ENCODE results near the gene TRAPPC2B.
A peak's percentile ranks its signal among the peaks of the same experiment; 100 is the strongest.
"Not testable (repeated sequence)": the region's sequence is repeated elsewhere in the genome, so short reads cannot be mapped to it uniquely, and the experiment has no call there.

The TRAPPC2B gene

GRCh38 chr19:57374179-57374578 lies 10.8 kb downstream of the TRAPPC2B start:
- DNase-seq (ENCODE audit: low spot score) (no peak), FAIRE-seq (no peak)

DNA sequence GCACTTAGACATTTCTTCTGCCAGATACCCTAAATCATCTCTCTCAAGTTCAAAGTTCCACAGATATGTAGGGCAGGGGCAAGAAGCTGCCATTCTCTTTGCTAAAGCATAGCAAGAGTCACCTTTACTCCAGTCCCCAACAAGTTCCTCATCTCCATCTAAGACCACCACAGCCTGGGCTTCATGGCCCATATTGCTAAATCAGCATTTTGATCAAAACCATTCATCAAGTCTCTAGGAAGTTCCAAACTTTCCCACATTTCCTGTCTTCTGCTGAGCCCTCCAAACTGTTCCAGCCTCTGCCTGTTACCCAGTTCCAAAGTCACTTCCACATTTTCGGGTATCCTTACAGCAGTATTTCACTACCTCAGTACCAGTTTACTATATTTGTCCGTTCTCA lies 11.3 kb downstream of the TRAPPC2B start:
- FAIRE-seq; DNase-seq (ENCODE audit: low spot score): not testable (repeated sequence)

DNA sequence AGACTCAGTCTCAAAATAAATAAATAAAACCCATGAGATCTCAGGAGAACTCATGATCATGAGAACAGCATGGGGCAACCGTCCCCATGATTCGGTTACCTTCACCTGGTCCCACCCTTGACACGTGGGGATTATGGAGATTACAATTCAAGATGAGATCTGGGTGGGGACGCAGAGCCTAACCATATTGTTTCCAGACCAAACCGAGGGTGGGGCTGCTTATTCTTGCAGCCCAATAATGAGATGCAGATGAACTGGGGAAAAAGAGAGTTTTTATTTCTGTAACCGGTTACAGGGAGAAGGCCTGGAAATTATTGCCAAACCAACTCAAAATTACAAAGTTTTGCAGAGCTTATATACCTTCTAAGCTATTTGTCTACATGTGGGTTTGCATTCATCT lies 12.8 kb downstream of the TRAPPC2B start:
- DNase-seq (ENCODE audit: low spot score) (no peak), FAIRE-seq (no peak)

DNA sequence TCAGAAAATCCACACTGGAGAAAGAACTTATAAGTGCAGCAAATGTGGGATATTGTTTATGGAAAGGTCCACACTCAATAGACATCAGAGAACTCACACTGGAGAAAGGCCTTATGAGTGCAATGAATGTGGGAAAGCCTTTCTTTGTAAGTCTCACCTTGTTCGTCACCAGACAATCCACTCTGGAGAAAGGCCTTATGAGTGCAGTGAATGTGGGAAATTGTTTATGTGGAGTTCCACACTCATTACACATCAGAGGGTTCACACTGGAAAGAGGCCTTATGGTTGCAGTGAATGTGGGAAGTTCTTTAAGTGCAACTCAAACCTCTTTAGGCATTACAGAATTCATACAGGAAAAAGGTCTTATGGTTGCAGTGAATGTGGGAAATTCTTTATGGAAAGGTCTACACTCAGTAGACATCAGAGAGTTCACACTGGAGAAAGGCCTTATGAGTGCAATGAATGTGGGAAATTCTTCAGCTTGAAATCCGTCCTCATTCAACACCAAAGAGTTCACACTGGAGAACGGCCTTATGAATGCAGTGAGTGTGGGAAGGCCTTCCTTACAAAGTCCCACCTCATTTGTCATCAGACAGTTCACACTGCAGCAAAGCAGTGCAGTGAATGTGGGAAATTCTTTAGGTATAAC lies 14.3 kb downstream of the TRAPPC2B start:
- DNase-seq (ENCODE audit: low spot score) = no peak
- no peak for FAIRE-seq

DNA sequence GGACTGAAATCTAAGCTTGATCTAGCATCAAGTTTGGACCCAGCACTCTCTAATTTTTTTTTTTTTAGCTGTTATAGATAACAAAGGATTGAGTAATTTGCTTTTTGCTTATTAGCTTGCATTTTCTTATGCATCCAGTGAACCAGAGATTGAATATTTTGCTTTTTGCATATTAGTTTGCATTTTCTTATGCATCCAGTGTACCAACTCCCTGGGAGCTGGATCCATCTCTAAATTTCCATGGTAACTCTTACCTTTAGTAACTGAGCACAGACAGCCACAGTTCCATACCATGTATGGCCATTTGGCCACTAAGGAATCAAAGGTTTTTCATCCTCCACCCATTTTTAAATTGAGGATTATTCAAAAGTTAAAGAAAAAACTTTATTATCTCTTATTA lies 17.6 kb downstream of the TRAPPC2B start:
- DNase-seq (ENCODE audit: low spot score) = no peak
- FAIRE-seq = no peak

DNA sequence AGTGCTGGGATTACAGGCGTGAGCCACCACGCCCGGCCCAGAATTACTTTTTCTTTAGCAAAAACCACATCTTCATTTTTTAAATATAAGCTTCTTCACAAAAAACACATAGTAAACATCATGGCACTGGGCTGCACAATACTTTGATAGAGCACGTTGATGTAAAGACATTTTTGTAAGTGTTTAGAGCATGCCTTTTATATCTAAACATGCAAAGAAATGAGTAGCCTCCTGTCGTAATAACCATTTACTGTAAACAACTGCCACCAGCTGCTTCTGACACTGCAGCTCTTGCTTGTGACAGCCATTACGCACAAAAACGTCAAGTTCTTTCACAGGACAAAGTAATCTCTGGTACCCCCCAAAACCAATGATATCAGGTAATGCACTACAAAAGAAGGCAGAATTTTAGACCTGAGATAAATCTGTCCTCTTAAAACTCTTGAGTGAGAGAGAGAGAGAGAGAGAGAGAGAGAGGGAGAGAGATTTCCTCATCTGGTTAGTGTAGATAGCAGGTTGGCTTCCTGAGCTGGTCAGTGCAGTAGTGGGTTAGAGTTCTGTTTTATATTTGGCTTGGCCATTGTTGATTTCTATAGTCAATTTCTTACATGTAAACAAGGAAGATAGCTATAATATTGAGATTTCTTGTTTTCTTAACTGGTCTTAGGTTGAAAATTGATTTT lies 19.6 kb downstream of the TRAPPC2B start:
- DNase-seq (ENCODE audit: low spot score) (no peak), FAIRE-seq (no peak)

GRCh38 chr19:57389194-57389729 lies 25.9 kb downstream of the TRAPPC2B start:
- DNase-seq (ENCODE audit: low spot score) = no peak
- no peak for FAIRE-seq

- FAIRE-seq = peak; percentile 63
- DNase-seq (ENCODE audit: low spot score) = peak; percentile 88
Observed at GRCh38 chr19:57389730-57390598, 26.6 kb downstream of the TRAPPC2B start, which contains the start of gene ZNF548. Gene ZNF548, plus strand, starts transcription at chr19:57389854. Its CDS starts 246 bp downstream, at chr19:57390100.

DNA sequence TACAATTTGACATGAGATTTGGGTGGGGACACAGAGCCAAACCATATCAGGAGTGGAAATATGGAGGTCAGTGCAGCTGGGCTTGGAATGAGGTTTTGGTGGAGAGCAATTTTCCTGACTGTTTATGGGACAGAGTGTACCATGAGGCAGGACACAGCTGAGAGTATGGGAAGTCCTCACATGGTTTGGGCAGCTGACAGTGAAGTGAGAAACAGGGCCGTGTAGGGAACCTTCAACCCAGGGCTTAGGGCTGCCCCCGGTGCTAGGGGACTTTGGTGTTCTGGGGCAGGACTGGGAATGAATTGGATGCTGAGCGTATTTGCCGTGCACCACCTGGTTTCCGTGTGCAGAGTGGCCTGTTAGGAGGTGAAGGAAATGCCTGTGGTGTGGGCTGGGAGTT lies 32.4 kb downstream of the TRAPPC2B start:
- DNase-seq (ENCODE audit: low spot score) (no peak), FAIRE-seq (no peak)

DNA sequence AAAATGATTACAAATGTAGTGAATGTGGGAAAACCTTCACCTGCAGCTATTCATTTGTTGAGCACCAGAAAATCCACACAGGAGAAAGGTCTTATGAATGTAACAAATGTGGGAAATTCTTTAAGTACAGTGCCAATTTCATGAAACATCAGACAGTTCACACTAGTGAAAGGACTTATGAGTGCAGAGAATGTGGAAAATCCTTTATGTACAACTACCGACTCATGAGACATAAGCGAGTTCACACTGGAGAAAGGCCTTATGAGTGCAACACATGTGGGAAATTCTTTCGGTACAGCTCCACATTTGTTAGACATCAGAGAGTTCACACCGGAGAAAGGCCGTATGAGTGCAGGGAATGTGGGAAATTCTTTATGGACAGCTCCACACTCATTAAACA lies 35.5 kb downstream of the TRAPPC2B start:
- no peak for DNase-seq (ENCODE audit: low spot score)
- FAIRE-seq = no peak

DNA sequence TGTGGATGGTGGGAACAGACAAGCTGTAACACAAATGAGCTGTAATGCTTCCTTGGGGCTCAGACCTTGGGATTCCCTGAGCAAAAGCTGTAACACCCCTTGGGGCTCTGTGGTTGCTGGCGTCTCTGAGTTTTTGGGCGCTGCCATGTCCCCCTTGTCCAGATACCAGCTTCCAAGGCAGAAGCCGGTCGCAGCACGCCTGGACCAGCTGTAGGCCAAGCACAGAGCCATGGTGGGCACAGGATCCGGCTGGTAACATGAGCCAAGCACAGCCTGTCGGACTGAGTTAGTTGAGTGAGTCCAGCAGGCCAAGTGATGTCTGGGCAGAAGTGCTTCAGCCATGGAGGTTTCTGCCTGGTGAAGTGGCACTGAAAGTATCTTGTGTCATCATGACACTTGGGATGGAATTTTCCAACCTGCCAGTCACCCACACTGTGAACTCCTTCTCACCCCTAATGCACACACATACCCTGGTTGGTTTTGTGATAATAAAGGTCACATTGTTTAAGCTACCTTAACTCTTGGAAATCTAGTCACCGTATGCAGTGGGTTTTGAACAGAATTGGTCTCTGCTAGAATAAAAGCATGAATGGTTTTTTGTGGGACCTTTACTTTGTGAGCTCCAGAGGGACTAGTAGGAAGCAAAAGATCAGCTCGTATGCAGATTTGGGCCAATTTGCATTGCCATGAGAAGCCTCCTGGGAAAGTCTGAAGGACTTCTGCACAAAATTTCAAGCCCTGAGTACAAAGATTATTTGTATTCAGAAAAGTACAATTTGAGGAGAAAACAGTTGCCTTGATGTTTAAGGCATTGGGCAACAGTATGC lies 40.6 kb downstream of the TRAPPC2B start:
- no peak for DNase-seq (ENCODE audit: low spot score)
- FAIRE-seq = no peak

- DNase-seq (ENCODE audit: low spot score) (no peak), FAIRE-seq (no peak)
Observed at GRCh38 chr19:57406516-57407123, 43.3 kb downstream of the TRAPPC2B start.

DNA sequence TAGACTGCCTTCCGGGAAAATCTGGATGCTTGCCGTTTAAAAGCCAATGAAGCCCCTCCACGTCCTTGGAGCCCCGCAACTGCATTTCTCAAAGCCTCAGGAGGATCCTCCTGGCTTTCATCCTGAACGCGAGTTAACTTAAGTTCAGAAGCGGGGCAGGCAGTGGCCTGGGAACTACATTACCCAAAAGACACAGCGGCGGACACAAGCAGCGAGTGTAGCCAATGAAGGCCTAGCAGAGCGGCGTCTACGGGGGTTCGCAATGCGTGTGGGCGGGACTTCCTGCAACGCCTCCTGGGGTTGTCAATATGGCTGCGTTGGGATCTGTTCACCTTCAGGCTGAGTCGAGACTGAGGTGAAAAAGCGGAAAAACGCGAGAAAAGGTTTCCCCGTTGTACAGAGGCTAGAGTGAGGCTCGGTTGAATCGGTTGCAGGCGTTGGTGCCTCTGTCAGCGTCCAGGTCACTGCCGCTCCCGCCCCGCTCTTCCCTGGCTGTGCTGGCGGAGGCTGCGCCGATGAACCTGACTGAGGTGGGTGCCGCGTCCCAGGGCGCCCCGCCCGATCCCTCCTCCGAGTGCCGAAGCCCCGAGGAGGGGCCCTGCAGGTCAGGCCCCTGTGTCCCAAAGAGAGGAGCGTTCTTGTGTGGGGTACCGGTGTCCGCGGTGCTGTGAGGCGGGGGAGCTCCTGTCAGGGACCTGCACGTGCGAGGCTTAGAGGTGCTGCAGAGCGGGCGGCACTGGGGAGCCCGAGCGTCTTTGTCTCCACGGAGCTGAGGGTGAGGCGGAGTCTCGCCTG lies 47.7 kb downstream of the TRAPPC2B start, which contains the start of gene ZNF17:
TSS of gene ZNF17 (plus strand) at position 285 of the 795 bp plus-strand sequence. CDS start 2,455 bp downstream, outside the sequence.
- FAIRE-seq (peak; percentile 62), DNase-seq (ENCODE audit: low spot score) (peak; percentile 74)

Data from RCC 7860 (cell line).